Cerebellar nuclear complex (tissue), 1 donor: ENCODE data around the gene RETREG3.

Source experiments
- DNase-seq, 2 experiments: peaks; one replicate each; lab custom pipeline; 2025; lab: John Stamatoyannopoulos, UW

Gene RETREG3

GRCh38 chr17:42531455-42532354, 77.5 kb downstream of the RETREG3 start:
- no peak for DNase-seq

- DNase-seq = no peak
Observed at GRCh38 chr17:42530952-42531454, 78.2 kb downstream of the RETREG3 start.
